ENCODE measurements around the gene ACYP1. TPM values are rescaled to one million over a fixed set of nuclear protein-coding genes. Genes with fewer than 3 reads are reported as not detected.

The ACYP1 gene
- total and polyA plus RNA-seq, 9 of the 15 experiments (the other 6 are each of a cell fraction or from before 2014, with no cell fraction given), result 19.9 to 113 (median 52.3) TPM

GRCh38 chr14:75063491-75064204 is at the start of gene ACYP1 (continued):
- TF ChIP-seq, protein P1, sequence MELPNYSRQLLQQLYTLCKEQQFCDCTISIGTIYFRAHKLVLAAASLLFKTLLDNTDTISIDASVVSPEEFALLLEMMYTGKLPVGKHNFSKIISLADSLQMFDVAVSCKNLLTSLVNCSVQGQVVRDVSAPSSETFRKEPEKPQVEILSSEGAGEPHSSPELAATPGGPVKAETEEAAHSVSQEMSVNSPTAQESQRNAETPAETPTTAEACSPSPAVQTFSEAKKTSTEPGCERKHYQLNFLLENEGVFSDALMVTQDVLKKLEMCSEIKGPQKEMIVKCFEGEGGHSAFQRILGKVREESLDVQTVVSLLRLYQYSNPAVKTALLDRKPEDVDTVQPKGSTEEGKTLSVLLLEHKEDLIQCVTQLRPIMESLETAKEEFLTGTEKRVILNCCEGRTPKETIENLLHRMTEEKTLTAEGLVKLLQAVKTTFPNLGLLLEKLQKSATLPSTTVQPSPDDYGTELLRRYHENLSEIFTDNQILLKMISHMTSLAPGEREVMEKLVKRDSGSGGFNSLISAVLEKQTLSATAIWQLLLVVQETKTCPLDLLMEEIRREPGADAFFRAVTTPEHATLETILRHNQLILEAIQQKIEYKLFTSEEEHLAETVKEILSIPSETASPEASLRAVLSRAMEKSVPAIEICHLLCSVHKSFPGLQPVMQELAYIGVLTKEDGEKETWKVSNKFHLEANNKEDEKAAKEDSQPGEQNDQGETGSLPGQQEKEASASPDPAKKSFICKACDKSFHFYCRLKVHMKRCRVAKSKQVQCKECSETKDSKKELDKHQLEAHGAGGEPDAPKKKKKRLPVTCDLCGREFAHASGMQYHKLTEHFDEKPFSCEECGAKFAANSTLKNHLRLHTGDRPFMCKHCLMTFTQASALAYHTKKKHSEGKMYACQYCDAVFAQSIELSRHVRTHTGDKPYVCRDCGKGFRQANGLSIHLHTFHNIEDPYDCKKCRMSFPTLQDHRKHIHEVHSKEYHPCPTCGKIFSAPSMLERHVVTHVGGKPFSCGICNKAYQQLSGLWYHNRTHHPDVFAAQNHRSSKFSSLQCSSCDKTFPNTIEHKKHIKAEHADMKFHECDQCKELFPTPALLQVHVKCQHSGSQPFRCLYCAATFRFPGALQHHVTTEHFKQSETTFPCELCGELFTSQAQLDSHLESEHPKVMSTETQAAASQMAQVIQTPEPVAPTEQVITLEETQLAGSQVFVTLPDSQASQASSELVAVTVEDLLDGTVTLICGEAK (IDR thresholded peaks at IDR 0.05), result no peak
- TF ChIP-seq, protein P1 (CRISPR knock-in tag; IDR thresholded peaks at IDR 0.05), result no peak
- TF ChIP-seq ZBTB7A (IDR thresholded peaks at IDR 0.05; ENCODE audit: borderline replicate concordance, control insufficient read depth, low read depth, low read length) (no peak), ZNF764 (CRISPR knock-in tag; IDR thresholded peaks at IDR 0.05; ENCODE audit: low read depth) (no peak), RAD51 (IDR thresholded peaks at IDR 0.05; ENCODE audit: borderline replicate concordance, low read depth) (no peak), IFI16 (CRISPR knock-in tag; IDR thresholded peaks at IDR 0.05) (no peak), ZNF551 (CRISPR knock-in tag; IDR thresholded peaks at IDR 0.05) (no peak), ADNP (tag; IDR thresholded peaks at IDR 0.05) (no peak), ZBED1 (IDR thresholded peaks at IDR 0.05) (no peak), MYBL2 (IDR thresholded peaks at IDR 0.05; ENCODE audit: low read depth) (peak; percentile 19; the same call in 1 of the 2 replicates), MYBL2 (CRISPR knock-in tag; IDR thresholded peaks at IDR 0.05; ENCODE audit: borderline replicate concordance) (no peak), NR1H2 (CRISPR knock-in tag; IDR thresholded peaks at IDR 0.05) (no peak), ZNF583 (CRISPR knock-in tag; IDR thresholded peaks at IDR 0.05) (no peak), PHB2 (IDR thresholded peaks at IDR 0.05; ENCODE audit: low read depth) (no peak)
- TF ChIP-seq, protein P2, sequence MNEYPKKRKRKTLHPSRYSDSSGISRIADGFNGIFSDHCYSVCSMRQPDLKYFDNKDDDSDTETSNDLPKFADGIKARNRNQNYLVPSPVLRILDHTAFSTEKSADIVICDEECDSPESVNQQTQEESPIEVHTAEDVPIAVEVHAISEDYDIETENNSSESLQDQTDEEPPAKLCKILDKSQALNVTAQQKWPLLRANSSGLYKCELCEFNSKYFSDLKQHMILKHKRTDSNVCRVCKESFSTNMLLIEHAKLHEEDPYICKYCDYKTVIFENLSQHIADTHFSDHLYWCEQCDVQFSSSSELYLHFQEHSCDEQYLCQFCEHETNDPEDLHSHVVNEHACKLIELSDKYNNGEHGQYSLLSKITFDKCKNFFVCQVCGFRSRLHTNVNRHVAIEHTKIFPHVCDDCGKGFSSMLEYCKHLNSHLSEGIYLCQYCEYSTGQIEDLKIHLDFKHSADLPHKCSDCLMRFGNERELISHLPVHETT (CRISPR knock-in tag; conservative IDR thresholded peaks at IDR 0.05 in 1 of 2, IDR thresholded peaks at IDR 0.05 in 1 of 2), result no peak
